ENCODE data around the gene CAPN5.

CAPN5 gene

GRCh38 chr11:77067861-77068443 is 1.2 kb downstream of the CAPN5 start:
- DNase-seq = no peak

GRCh38 chr11:77068457-77069335 is 1.9 kb downstream of the CAPN5 start:
- no peak for DNase-seq

GRCh38 chr11:77069336-77069968 is 2.7 kb downstream of the CAPN5 start:
- DNase-seq = no peak

GRCh38 chr11:77069969-77070582 is 3.3 kb downstream of the CAPN5 start:
- DNase-seq = no peak

GRCh38 chr11:77071077-77071476 is 4.3 kb downstream of the CAPN5 start:
- no peak for DNase-seq

- DNase-seq = no peak
Observed at GRCh38 chr11:77071671-77072605, 5.2 kb downstream of the CAPN5 start.

- no peak for DNase-seq
Observed at GRCh38 chr11:77072851-77073327, 6.1 kb downstream of the CAPN5 start.

GRCh38 chr11:77073328-77074001 is 6.7 kb downstream of the CAPN5 start:
- DNase-seq = no peak

GRCh38 chr11:77074205-77074604 is 7.4 kb downstream of the CAPN5 start:
- no peak for DNase-seq

- no peak for DNase-seq
Observed at GRCh38 chr11:77074626-77075221, 8.0 kb downstream of the CAPN5 start.

- no peak for DNase-seq
Observed at GRCh38 chr11:77075425-77075905, 8.7 kb downstream of the CAPN5 start.

GRCh38 chr11:77079666-77080065 is 12.9 kb downstream of the CAPN5 start:
- no peak for DNase-seq

- no peak for DNase-seq
Observed at GRCh38 chr11:77080643-77081210, 14.0 kb downstream of the CAPN5 start.

- no peak for DNase-seq
Observed at GRCh38 chr11:77081381-77081851, 14.6 kb downstream of the CAPN5 start.

GRCh38 chr11:77081976-77082836 is 15.4 kb downstream of the CAPN5 start:
- DNase-seq = no peak

GRCh38 chr11:77082838-77083565 is 16.2 kb downstream of the CAPN5 start:
- DNase-seq = no peak

GRCh38 chr11:77083566-77084245 is 16.9 kb downstream of the CAPN5 start:
- no peak for DNase-seq

- no peak for DNase-seq
Observed at GRCh38 chr11:77084581-77085191, 17.9 kb downstream of the CAPN5 start.
